Stimulated activated effector memory CD8-positive, alpha-beta T cell treated with anti-CD3 and anti-CD28 coated beads, Interleukin-12 subunit alpha, Interleukin-12 subunit beta, amount 100 ng/mL, for 72 hours (primary cell): ENCODE measurements around the gene FBXO44.
"Not testable (repeated sequence)": the region's sequence is repeated elsewhere in the genome, so short reads cannot be mapped to it uniquely, and the experiment has no call there.

ENCODE experiments used
- ATAC-seq: fragments of 150-1000 bp; cut with Tn5 transposase; 2 replicates; pipeline ENCODE4 v1.10.0; 2021
- DNase-seq, 2 donors: peaks; one replicate each; pipeline ENCODE4 v3.0.0; 2021 to 2022; ENCODE audit warnings: low spot score in 2 of 2
- H3K27ac Mint-ChIP-seq: one replicate; pipeline ENCODE4 v1.8.0; 2022; ENCODE audit warnings: mild to moderate bottlenecking, mixed read lengths
- H3K36me3 Mint-ChIP-seq: one replicate; pipeline ENCODE4 v1.8.0; 2022; ENCODE audit warnings: mild to moderate bottlenecking, mixed read lengths
- H3K4me1 Mint-ChIP-seq: one replicate; pipeline ENCODE4 v1.8.0; 2022; ENCODE audit warnings: mixed read lengths
- H3K4me3 Mint-ChIP-seq: one replicate; pipeline ENCODE4 v1.8.0; 2022; ENCODE audit warnings: mild to moderate bottlenecking, mixed read lengths
- H3K9me3 Mint-ChIP-seq: one replicate; pipeline ENCODE4 v1.8.0; 2022; ENCODE audit warnings: mixed read lengths

Gene FBXO44

GRCh38 chr1:11626551-11626950 lies 28.1 kb upstream of the FBXO44 start:
- Mint-ChIP-seq H3K9me3 (no peaks in the 10 kb centered on the region), H3K4me3 (no peak overlapping the region), H3K4me1 (no peaks in the 10 kb centered on the region), H3K36me3 (no peaks in the 10 kb centered on the region), H3K27ac (no peak overlapping the region)
- DNase-seq (no peak), ATAC-seq (no peak)

GRCh38 chr1:11628767-11629166 lies 25.9 kb upstream of the FBXO44 start:
- no peak overlapping the region for H3K4me3 Mint-ChIP-seq
- H3K4me1 Mint-ChIP-seq: no peaks in the 10 kb centered on the region
- no peak overlapping the region for H3K27ac Mint-ChIP-seq
- H3K9me3 Mint-ChIP-seq: no peaks in the 10 kb centered on the region
- no peak for DNase-seq
- ATAC-seq: no peak
- H3K36me3 Mint-ChIP-seq: no peaks in the 10 kb centered on the region

GRCh38 chr1:11629184-11630016 lies 25.3 kb upstream of the FBXO44 start:
- ATAC-seq (no peak), DNase-seq (no peak)
- H3K27ac Mint-ChIP-seq: no peak overlapping the region
- no peaks in the 10 kb centered on the region for H3K36me3 Mint-ChIP-seq
- no peak overlapping the region for H3K4me3 Mint-ChIP-seq
- H3K4me1 Mint-ChIP-seq: no peaks in the 10 kb centered on the region
- H3K9me3 Mint-ChIP-seq: no peaks in the 10 kb centered on the region

- ATAC-seq (no peak), DNase-seq (no peak)
- Mint-ChIP-seq H3K4me3 (no peak overlapping the region), H3K36me3 (peaks cover 11% of the 10 kb centered on the region), H3K4me1 (no peaks in the 10 kb centered on the region), H3K27ac (no peak overlapping the region), H3K9me3 (no peaks in the 10 kb centered on the region)
Measured at GRCh38 chr1:11634365-11635192, 20.1 kb upstream of the FBXO44 start.

GRCh38 chr1:11638121-11638520 lies 16.6 kb upstream of the FBXO44 start:
- ATAC-seq (no peak), DNase-seq (no peak)
- H3K4me3 Mint-ChIP-seq: no peak overlapping the region
- H3K9me3 Mint-ChIP-seq: no peaks in the 10 kb centered on the region
- H3K36me3 Mint-ChIP-seq: peaks cover 11% of the 10 kb centered on the region
- H3K4me1 Mint-ChIP-seq: no peaks in the 10 kb centered on the region
- no peak overlapping the region for H3K27ac Mint-ChIP-seq

- H3K36me3 Mint-ChIP-seq: peaks cover 16% of the 10 kb centered on the region
- no peaks in the 10 kb centered on the region for H3K9me3 Mint-ChIP-seq
- ATAC-seq: no peak
- no peak overlapping the region for H3K4me3 Mint-ChIP-seq
- H3K27ac Mint-ChIP-seq: no peak overlapping the region
- H3K4me1 Mint-ChIP-seq: no peaks in the 10 kb centered on the region
- DNase-seq: no peak
Measured at GRCh38 chr1:11639372-11639771, 15.3 kb upstream of the FBXO44 start.

- DNase-seq: no peak
- ATAC-seq: no peak
- Mint-ChIP-seq H3K36me3 (peaks cover 10% of the 10 kb centered on the region), H3K9me3 (no peaks in the 10 kb centered on the region), H3K4me1 (no peaks in the 10 kb centered on the region), H3K27ac (no peak overlapping the region), H3K4me3 (no peak overlapping the region)
Measured at GRCh38 chr1:11640101-11640500, 14.6 kb upstream of the FBXO44 start.

- no peak for DNase-seq
- H3K4me3 Mint-ChIP-seq: no peak overlapping the region
- no peaks in the 10 kb centered on the region for H3K9me3 Mint-ChIP-seq
- no peaks in the 10 kb centered on the region for H3K4me1 Mint-ChIP-seq
- peaks cover 6% of the 10 kb centered on the region for H3K36me3 Mint-ChIP-seq
- no peak overlapping the region for H3K27ac Mint-ChIP-seq
- no peak for ATAC-seq
Measured at GRCh38 chr1:11640944-11641343, 13.7 kb upstream of the FBXO44 start.

GRCh38 chr1:11641776-11642305 lies 12.8 kb upstream of the FBXO44 start:
- peaks cover 5% of the 10 kb centered on the region for H3K36me3 Mint-ChIP-seq
- H3K4me3 Mint-ChIP-seq: no peak overlapping the region
- no peak overlapping the region for H3K27ac Mint-ChIP-seq
- H3K4me1 Mint-ChIP-seq: peaks cover 6% of the 10 kb centered on the region
- DNase-seq (no peak), ATAC-seq (no peak)
- no peaks in the 10 kb centered on the region for H3K9me3 Mint-ChIP-seq

GRCh38 chr1:11642418-11643017 lies 12.2 kb upstream of the FBXO44 start:
- DNase-seq: peak; percentile 61 to 85
- not testable (repeated sequence) for H3K4me1 Mint-ChIP-seq, H3K9me3 Mint-ChIP-seq, H3K4me3 Mint-ChIP-seq, H3K27ac Mint-ChIP-seq, H3K36me3 Mint-ChIP-seq
- peak; percentile 70 for ATAC-seq

GRCh38 chr1:11643782-11644181 lies 10.9 kb upstream of the FBXO44 start:
- peaks cover 5% of the 10 kb centered on the region for H3K36me3 Mint-ChIP-seq
- no peak overlapping the region for H3K4me3 Mint-ChIP-seq
- DNase-seq (no peak), ATAC-seq (no peak)
- H3K4me1 Mint-ChIP-seq: peaks cover 6% of the 10 kb centered on the region
- no peaks in the 10 kb centered on the region for H3K9me3 Mint-ChIP-seq
- H3K27ac Mint-ChIP-seq: no peak overlapping the region

- Mint-ChIP-seq H3K4me1 (peaks cover 14% of the 10 kb centered on the region), H3K36me3 (peaks cover 5% of the 10 kb centered on the region), H3K4me3 (no peak overlapping the region), H3K9me3 (no peaks in the 10 kb centered on the region), H3K27ac (no peak overlapping the region)
- ATAC-seq: no peak
- no peak for DNase-seq
Measured at GRCh38 chr1:11645270-11645669, 9.4 kb upstream of the FBXO44 start.

GRCh38 chr1:11645670-11646265 lies 8.9 kb upstream of the FBXO44 start:
- Mint-ChIP-seq H3K4me3 (no peak overlapping the region), H3K4me1 (peaks cover 18% of the 10 kb centered on the region), H3K27ac (no peak overlapping the region), H3K36me3 (peaks cover 5% of the 10 kb centered on the region), H3K9me3 (no peaks in the 10 kb centered on the region)
- peak; percentile 56 for ATAC-seq
- DNase-seq: peak; percentile 76 to 86

GRCh38 chr1:11646317-11646716 lies 8.4 kb upstream of the FBXO44 start:
- H3K4me1 Mint-ChIP-seq: peaks cover 24% of the 10 kb centered on the region
- H3K36me3 Mint-ChIP-seq: peaks cover 5% of the 10 kb centered on the region
- no peak overlapping the region for H3K4me3 Mint-ChIP-seq
- DNase-seq (no peak), ATAC-seq (no peak)
- H3K9me3 Mint-ChIP-seq: no peaks in the 10 kb centered on the region
- H3K27ac Mint-ChIP-seq: no peak overlapping the region

GRCh38 chr1:11647333-11647732 lies 7.3 kb upstream of the FBXO44 start:
- Mint-ChIP-seq H3K4me3 (no peak overlapping the region), H3K4me1 (peaks cover 27% of the 10 kb centered on the region), H3K27ac (no peak overlapping the region), H3K36me3 (peaks cover 5% of the 10 kb centered on the region), H3K9me3 (no peaks in the 10 kb centered on the region)
- no peak for ATAC-seq
- DNase-seq: no peak
